Measurements from ENCODE around the gene INSIG1. TPM values are rescaled to one million over a fixed set of nuclear protein-coding genes. Genes with fewer than 3 reads are reported as not detected.

Gene INSIG1
- total RNA-seq, 1 experiment from 2014 or later, result 92.6 TPM

DNA sequence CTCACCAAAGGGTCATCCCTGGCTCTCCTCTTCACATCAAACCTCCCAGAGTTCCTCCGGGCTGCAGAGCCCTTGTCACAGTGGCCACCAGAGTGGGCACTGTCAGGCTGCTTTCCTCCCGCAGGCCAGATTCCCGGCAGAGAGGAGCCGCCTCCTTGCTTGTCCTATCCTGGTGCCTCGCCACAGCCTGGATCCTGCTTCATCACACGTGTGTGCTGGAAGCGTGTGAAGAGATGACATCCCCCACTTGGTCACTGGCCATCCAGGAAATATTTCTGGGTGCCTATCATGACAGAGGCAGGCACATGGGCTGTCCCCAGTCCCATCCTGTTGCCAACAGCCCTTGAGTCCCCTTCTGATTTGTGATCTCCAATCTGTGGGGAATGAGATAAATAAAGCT lies 15.0 kb downstream of the INSIG1 start:
- no peaks in the 10 kb centered on the region for H3K27me3 ChIP-seq (ENCODE audit: control insufficient read depth, insufficient read depth, low read length)
- ATAC-seq (no peak), DNase-seq (ENCODE audit: low read depth, low spot score) (no peak)
- H3K27ac ChIP-seq (ENCODE audit: low read length), result no peak overlapping the region
- TF ChIP-seq, protein P1, sequence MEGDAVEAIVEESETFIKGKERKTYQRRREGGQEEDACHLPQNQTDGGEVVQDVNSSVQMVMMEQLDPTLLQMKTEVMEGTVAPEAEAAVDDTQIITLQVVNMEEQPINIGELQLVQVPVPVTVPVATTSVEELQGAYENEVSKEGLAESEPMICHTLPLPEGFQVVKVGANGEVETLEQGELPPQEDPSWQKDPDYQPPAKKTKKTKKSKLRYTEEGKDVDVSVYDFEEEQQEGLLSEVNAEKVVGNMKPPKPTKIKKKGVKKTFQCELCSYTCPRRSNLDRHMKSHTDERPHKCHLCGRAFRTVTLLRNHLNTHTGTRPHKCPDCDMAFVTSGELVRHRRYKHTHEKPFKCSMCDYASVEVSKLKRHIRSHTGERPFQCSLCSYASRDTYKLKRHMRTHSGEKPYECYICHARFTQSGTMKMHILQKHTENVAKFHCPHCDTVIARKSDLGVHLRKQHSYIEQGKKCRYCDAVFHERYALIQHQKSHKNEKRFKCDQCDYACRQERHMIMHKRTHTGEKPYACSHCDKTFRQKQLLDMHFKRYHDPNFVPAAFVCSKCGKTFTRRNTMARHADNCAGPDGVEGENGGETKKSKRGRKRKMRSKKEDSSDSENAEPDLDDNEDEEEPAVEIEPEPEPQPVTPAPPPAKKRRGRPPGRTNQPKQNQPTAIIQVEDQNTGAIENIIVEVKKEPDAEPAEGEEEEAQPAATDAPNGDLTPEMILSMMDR (IDR thresholded peaks at IDR 0.05), result no peak
- TF ChIP-seq, protein P2, sequence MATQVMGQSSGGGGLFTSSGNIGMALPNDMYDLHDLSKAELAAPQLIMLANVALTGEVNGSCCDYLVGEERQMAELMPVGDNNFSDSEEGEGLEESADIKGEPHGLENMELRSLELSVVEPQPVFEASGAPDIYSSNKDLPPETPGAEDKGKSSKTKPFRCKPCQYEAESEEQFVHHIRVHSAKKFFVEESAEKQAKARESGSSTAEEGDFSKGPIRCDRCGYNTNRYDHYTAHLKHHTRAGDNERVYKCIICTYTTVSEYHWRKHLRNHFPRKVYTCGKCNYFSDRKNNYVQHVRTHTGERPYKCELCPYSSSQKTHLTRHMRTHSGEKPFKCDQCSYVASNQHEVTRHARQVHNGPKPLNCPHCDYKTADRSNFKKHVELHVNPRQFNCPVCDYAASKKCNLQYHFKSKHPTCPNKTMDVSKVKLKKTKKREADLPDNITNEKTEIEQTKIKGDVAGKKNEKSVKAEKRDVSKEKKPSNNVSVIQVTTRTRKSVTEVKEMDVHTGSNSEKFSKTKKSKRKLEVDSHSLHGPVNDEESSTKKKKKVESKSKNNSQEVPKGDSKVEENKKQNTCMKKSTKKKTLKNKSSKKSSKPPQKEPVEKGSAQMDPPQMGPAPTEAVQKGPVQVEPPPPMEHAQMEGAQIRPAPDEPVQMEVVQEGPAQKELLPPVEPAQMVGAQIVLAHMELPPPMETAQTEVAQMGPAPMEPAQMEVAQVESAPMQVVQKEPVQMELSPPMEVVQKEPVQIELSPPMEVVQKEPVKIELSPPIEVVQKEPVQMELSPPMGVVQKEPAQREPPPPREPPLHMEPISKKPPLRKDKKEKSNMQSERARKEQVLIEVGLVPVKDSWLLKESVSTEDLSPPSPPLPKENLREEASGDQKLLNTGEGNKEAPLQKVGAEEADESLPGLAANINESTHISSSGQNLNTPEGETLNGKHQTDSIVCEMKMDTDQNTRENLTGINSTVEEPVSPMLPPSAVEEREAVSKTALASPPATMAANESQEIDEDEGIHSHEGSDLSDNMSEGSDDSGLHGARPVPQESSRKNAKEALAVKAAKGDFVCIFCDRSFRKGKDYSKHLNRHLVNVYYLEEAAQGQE (IDR thresholded peaks at IDR 0.05; ENCODE audit: insufficient read depth in 1 of 2, low read depth in 2 of 2, low read length in 1 of 2), result no peak
- TF ChIP-seq TCF7L2 (IDR thresholded peaks at IDR 0.05; ENCODE audit: low read depth, low read length) (no peak), SIN3A (IDR thresholded peaks at IDR 0.05; ENCODE audit: borderline replicate concordance, insufficient read depth, low read depth, low read length) (no peak), POLR2AphosphoS5 (IDR thresholded peaks at IDR 0.05; ENCODE audit: low read depth, low read length) (no peak)
- no peak overlapping the region for H3K4me3 ChIP-seq (ENCODE audit: low read depth in 2 of 2, low read length in 2 of 2)
- peaks cover 17% of the 10 kb centered on the region for H3K36me3 ChIP-seq (ENCODE audit: control insufficient read depth, insufficient read depth, low read length)
- no TSS peak for BruUV-seq (replicated peaks)
- in situ Hi-C loops (cut with HindIII; ENCODE audit: low pct_unique_long_range_greater_than_20kb, low sequenced_read_pairs) (no loop called here), intact Hi-C loops (cut with micrococcal nuclease; ENCODE audit: unreplicated experiment) (no loop called here)
- ChIA-PET POLR2A (no interaction called here), CTCF (no interaction called here)
- H3K9me3 ChIP-seq (ENCODE audit: control insufficient read depth, insufficient read depth, low read depth, low read length), result no peaks in the 10 kb centered on the region
- no peaks in the 10 kb centered on the region; the same call in 1 of the 2 replicates for H3K4me1 ChIP-seq (ENCODE audit: control insufficient read depth, insufficient read depth, low read length)

DNA sequence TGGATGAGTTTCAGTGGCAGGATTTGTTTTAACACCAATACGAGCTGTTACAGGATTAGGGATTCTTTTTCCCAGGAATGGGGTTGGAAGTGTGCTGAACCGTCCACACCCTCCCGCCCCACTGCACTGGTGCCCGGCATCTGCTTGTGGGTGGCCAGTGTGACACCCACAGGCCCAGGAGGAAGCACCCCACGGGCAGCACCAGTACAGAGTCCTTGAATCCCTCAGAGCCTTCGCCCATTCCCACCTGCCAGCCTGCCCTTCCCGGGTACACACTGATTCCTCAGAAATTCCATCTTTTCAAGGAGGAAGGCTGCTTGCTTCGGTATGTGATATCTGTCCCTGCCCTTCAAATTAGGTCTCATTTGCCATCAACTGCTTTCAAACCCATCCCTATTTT lies 15.4 kb downstream of the INSIG1 start:
- no peaks in the 10 kb centered on the region for H3K9me3 ChIP-seq (ENCODE audit: control insufficient read depth, insufficient read depth, low read depth, low read length)
- DNase-seq (ENCODE audit: low read depth, low spot score) (no peak), ATAC-seq (no peak)
- BruUV-seq (replicated peaks), result no TSS peak
- in situ Hi-C loops (cut with HindIII; ENCODE audit: low pct_unique_long_range_greater_than_20kb, low sequenced_read_pairs) (no loop called here), intact Hi-C loops (cut with micrococcal nuclease; ENCODE audit: unreplicated experiment) (no loop called here)
- H3K4me1 ChIP-seq (ENCODE audit: control insufficient read depth, insufficient read depth, low read length), result no peaks in the 10 kb centered on the region; the same call in 1 of the 2 replicates
- H3K27me3 ChIP-seq (ENCODE audit: control insufficient read depth, insufficient read depth, low read length), result no peaks in the 10 kb centered on the region
- H3K27ac ChIP-seq (ENCODE audit: low read length), result no peak overlapping the region
- peaks cover 16% of the 10 kb centered on the region for H3K36me3 ChIP-seq (ENCODE audit: control insufficient read depth, insufficient read depth, low read length)
- ChIA-PET CTCF (no interaction called here), POLR2A (no interaction called here)
- TF ChIP-seq, protein P1 (IDR thresholded peaks at IDR 0.05), result no peak
- H3K4me3 ChIP-seq (ENCODE audit: low read depth in 2 of 2, low read length in 2 of 2), result no peak overlapping the region

DNA sequence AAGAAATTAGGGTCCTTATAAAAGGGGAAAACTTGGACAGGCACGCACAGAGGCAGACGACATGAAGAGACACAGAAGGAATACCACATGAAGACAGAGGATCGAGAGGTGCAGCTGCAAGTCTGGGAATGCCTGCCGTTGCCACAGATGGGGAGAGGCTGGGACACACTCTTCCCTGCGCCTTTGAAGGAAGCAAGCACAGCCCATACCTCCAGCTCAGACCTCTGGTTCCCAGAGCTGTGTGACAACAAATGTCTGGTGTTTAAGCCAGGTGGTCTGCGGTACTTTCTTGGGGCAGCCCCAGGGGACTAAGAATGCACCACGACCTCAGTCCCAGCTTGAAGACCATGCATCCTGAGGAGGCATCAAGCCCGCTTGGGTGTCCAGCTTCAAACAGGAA lies 18.3 kb downstream of the INSIG1 start:
- H3K27me3 ChIP-seq (ENCODE audit: control insufficient read depth, insufficient read depth, low read length), result no peaks in the 10 kb centered on the region
- no peak overlapping the region for H3K27ac ChIP-seq (ENCODE audit: low read length)
- in situ Hi-C loops (cut with HindIII; ENCODE audit: low pct_unique_long_range_greater_than_20kb, low sequenced_read_pairs) (no loop called here), intact Hi-C loops (cut with micrococcal nuclease; ENCODE audit: unreplicated experiment) (no loop called here)
- no TSS peak for BruUV-seq (replicated peaks)
- TF ChIP-seq POLR2AphosphoS5 (IDR thresholded peaks at IDR 0.05; ENCODE audit: low read depth, low read length) (no peak), SIN3A (IDR thresholded peaks at IDR 0.05; ENCODE audit: borderline replicate concordance, insufficient read depth, low read depth, low read length) (no peak)
- TF ChIP-seq, protein P2 (IDR thresholded peaks at IDR 0.05; ENCODE audit: insufficient read depth in 1 of 2, low read depth in 2 of 2, low read length in 1 of 2), result no peak
- CTCF ChIA-PET, result interaction anchor here (0.7 kb wide), 1 partner anchor 399 kb away, joined by 3 read pairs; no protein-coding TSS in a partner anchor
- POLR2A ChIA-PET, result no interaction called here
- DNase-seq (ENCODE audit: low read depth, low spot score) (no peak), ATAC-seq (no peak)
- no peaks in the 10 kb centered on the region; the same call in 1 of the 2 replicates for H3K4me1 ChIP-seq (ENCODE audit: control insufficient read depth, insufficient read depth, low read length)
- H3K36me3 ChIP-seq (ENCODE audit: control insufficient read depth, insufficient read depth, low read length), result no peaks in the 10 kb centered on the region
- no peak overlapping the region for H3K4me3 ChIP-seq (ENCODE audit: low read depth in 2 of 2, low read length in 2 of 2)
- no peaks in the 10 kb centered on the region for H3K9me3 ChIP-seq (ENCODE audit: control insufficient read depth, insufficient read depth, low read depth, low read length)
